WTC11 (cell line): ENCODE data around the gene ATG7. TPM values are rescaled to one million over a fixed set of nuclear protein-coding genes. Genes with fewer than 3 reads are reported as not detected.

Source experiments
- ATAC-seq: fragments of 200-7000 bp; cut with Tn5 transposase; 2 replicates; pipeline ENCODE4 v1.10.0; 2021; ENCODE audit warnings: mild to moderate bottlenecking, moderate library complexity
- CTCF ChIA-PET: fragments of 300-600 bp; sonication (Branson Sonifier 250); formaldehyde crosslinking; loops from one replicate; lab custom pipeline; 2021; ENCODE audit warnings: antibody characterized with exemption; lab: Charles Lee
- POLR2A ChIA-PET: fragments of 350-600 bp; sonication (Branson Sonifier 250); formaldehyde crosslinking; loops from one replicate; lab custom pipeline; 2021; ENCODE audit warnings: antibody characterized with exemption; lab: Charles Lee
- DNase-seq: peaks from one replicate; pipeline ENCODE4 v3.0.0; 2021; ENCODE audit warnings: low spot score
- H3K27ac Mint-ChIP-seq: 2 replicates; pipeline ENCODE4 v1.8.0; 2021; ENCODE audit warnings: mixed read lengths
- H3K27me3 Mint-ChIP-seq: 2 replicates; pipeline ENCODE4 v1.8.0; 2021; ENCODE audit warnings: low read depth, mild to moderate bottlenecking, moderate library complexity, mixed read lengths
- H3K36me3 Mint-ChIP-seq: 2 replicates; pipeline ENCODE4 v1.8.0; 2021; ENCODE audit warnings: mixed read lengths
- H3K4me1 Mint-ChIP-seq: 2 replicates; pipeline ENCODE4 v1.8.0; 2022; ENCODE audit warnings: mixed read lengths
- H3K4me3 Mint-ChIP-seq: 2 replicates; pipeline ENCODE4 v1.8.0; 2021; ENCODE audit warnings: mild to moderate bottlenecking, moderate library complexity, mixed read lengths
- H3K9me3 Mint-ChIP-seq: 2 replicates; pipeline ENCODE4 v1.8.0; 2021; ENCODE audit warnings: mixed read lengths
- ATF2 ChIP-seq: sonication (generic); formaldehyde crosslinking; IDR thresholded peaks from 2 replicates; pipeline ENCODE4 v1.8.1; 2022; ENCODE audit warnings: low read depth, missing genetic modification reagents, borderline replicate concordance
- E2F1 ChIP-seq: sonication (generic); formaldehyde crosslinking; IDR thresholded peaks from 2 replicates; pipeline ENCODE4 v1.8.0; 2022; ENCODE audit warnings: mild to moderate bottlenecking, missing genetic modification reagents
- ERG ChIP-seq: fragments of 250-450 bp; sonication (Bioruptor Pico); IDR thresholded peaks from 2 replicates; pipeline ENCODE4 v1.8.0; 2021; ENCODE audit warnings: mild to moderate bottlenecking
- ESRRA ChIP-seq: sonication (generic); formaldehyde crosslinking; IDR thresholded peaks from 2 replicates; pipeline ENCODE4 v1.8.1; 2022; ENCODE audit warnings: mild to moderate bottlenecking, missing genetic modification reagents, borderline replicate concordance
- FOXP4 ChIP-seq: sonication (generic); formaldehyde crosslinking; IDR thresholded peaks from 2 replicates; pipeline ENCODE4 v1.8.0; 2022; ENCODE audit warnings: mild to moderate bottlenecking, missing genetic modification reagents
- IRF2 ChIP-seq: sonication (generic); formaldehyde crosslinking; IDR thresholded peaks from 2 replicates; pipeline ENCODE4 v1.8.0; 2022; ENCODE audit warnings: low read depth, missing genetic modification reagents, borderline replicate concordance
- JUN ChIP-seq: sonication (generic); formaldehyde crosslinking; IDR thresholded peaks from 2 replicates; pipeline ENCODE4 v1.8.0; 2023; ENCODE audit warnings: mild to moderate bottlenecking, missing genetic modification reagents
- NFE2L1 ChIP-seq: sonication (generic); formaldehyde crosslinking; IDR thresholded peaks from 2 replicates; pipeline ENCODE4 v1.8.1; 2023; ENCODE audit warnings: missing genetic modification reagents
- NR2C2 ChIP-seq: sonication (generic); formaldehyde crosslinking; IDR thresholded peaks from 2 replicates; pipeline ENCODE4 v1.8.0; 2022; ENCODE audit warnings: mild to moderate bottlenecking, missing genetic modification reagents
- RORB ChIP-seq: fragments of 250-450 bp; sonication (Bioruptor Pico); IDR thresholded peaks from 2 replicates; pipeline ENCODE4 v1.9.0; 2021; ENCODE audit warnings: mild to moderate bottlenecking
- SMAD3 ChIP-seq: sonication (generic); formaldehyde crosslinking; IDR thresholded peaks from 2 replicates; pipeline ENCODE4 v1.8.0; 2022; ENCODE audit warnings: missing genetic modification reagents, mild to moderate bottlenecking, borderline replicate concordance
- SOX15 ChIP-seq: fragments of 250-450 bp; sonication (Bioruptor Pico); IDR thresholded peaks from 2 replicates; pipeline ENCODE4 v1.9.0; 2021; ENCODE audit warnings: mild to moderate bottlenecking
- ZBTB21 ChIP-seq: sonication (generic); formaldehyde crosslinking; IDR thresholded peaks from 2 replicates; pipeline ENCODE4 v1.8.1; 2023; ENCODE audit warnings: mild to moderate bottlenecking, missing genetic modification reagents, borderline replicate concordance
- ZNF317 ChIP-seq: sonication (generic); formaldehyde crosslinking; IDR thresholded peaks from 2 replicates; pipeline ENCODE4 v1.8.1; 2023; ENCODE audit warnings: low read depth, mild to moderate bottlenecking, moderate library complexity, missing genetic modification reagents, borderline replicate concordance
- ZNF396 ChIP-seq: fragments of 250-450 bp; sonication (Bioruptor Pico); IDR thresholded peaks from 2 replicates; pipeline ENCODE4 v1.8.0; 2021; ENCODE audit warnings: mild to moderate bottlenecking, moderate library complexity, borderline replicate concordance
- total RNA-seq: library from RNA; stranded (reverse); gene quantifications from 3 replicates; pipeline ENCODE4 v1.2.3, GENCODE V29; 2021
- TF ChIP-seq, protein P1 (sequence below): sonication (generic); formaldehyde crosslinking; IDR thresholded peaks from 2 replicates; pipeline ENCODE4 v1.8.1; 2023; ENCODE audit warnings: mild to moderate bottlenecking, missing genetic modification reagents
- TF ChIP-seq, protein P2 (sequence below): fragments of 250-450 bp; sonication (Bioruptor Pico); IDR thresholded peaks from 2 replicates; pipeline ENCODE4 v2.1.2; 2022; ENCODE audit warnings: mild to moderate bottlenecking, moderate library complexity
- TF ChIP-seq, protein P3 (sequence below): sonication (generic); formaldehyde crosslinking; IDR thresholded peaks from 2 replicates; pipeline ENCODE4 v1.8.1; 2023; ENCODE audit warnings: mild to moderate bottlenecking, missing genetic modification reagents
- TF ChIP-seq, protein P4 (sequence below): fragments of 250-450 bp; sonication (Bioruptor Pico); IDR thresholded peaks from 2 replicates; pipeline ENCODE4 v1.9.0; 2021; ENCODE audit warnings: mild to moderate bottlenecking

ATG7 gene
- total RNA-seq, 1 experiment from 2014 or later, result 17.5 TPM

GRCh38 chr3:11558411-11558903 is 286.3 kb downstream of the ATG7 start (continued):
- TF ChIP-seq, protein P1, sequence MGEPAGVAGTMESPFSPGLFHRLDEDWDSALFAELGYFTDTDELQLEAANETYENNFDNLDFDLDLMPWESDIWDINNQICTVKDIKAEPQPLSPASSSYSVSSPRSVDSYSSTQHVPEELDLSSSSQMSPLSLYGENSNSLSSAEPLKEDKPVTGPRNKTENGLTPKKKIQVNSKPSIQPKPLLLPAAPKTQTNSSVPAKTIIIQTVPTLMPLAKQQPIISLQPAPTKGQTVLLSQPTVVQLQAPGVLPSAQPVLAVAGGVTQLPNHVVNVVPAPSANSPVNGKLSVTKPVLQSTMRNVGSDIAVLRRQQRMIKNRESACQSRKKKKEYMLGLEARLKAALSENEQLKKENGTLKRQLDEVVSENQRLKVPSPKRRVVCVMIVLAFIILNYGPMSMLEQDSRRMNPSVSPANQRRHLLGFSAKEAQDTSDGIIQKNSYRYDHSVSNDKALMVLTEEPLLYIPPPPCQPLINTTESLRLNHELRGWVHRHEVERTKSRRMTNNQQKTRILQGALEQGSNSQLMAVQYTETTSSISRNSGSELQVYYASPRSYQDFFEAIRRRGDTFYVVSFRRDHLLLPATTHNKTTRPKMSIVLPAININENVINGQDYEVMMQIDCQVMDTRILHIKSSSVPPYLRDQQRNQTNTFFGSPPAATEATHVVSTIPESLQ (CRISPR knock-in tag), result no peak
- TF ChIP-seq, protein P2, sequence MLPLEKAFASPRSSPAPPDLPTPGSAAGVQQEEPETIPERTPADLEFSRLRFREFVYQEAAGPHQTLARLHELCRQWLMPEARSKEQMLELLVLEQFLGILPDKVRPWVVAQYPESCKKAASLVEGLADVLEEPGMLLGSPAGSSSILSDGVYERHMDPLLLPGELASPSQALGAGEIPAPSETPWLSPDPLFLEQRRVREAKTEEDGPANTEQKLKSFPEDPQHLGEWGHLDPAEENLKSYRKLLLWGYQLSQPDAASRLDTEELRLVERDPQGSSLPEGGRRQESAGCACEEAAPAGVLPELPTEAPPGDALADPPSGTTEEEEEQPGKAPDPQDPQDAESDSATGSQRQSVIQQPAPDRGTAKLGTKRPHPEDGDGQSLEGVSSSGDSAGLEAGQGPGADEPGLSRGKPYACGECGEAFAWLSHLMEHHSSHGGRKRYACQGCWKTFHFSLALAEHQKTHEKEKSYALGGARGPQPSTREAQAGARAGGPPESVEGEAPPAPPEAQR, result no peak
- TF ChIP-seq NFE2L1 (CRISPR knock-in tag) (no peak), E2F1 (CRISPR knock-in tag) (no peak), IRF2 (CRISPR knock-in tag) (no peak), RORB (CRISPR knock-in tag) (no peak), ERG (CRISPR knock-in tag) (no peak), JUN (no peak), NR2C2 (no peak), ZNF317 (CRISPR knock-in tag) (no peak), SOX15 (no peak)
- TF ChIP-seq, protein P3, sequence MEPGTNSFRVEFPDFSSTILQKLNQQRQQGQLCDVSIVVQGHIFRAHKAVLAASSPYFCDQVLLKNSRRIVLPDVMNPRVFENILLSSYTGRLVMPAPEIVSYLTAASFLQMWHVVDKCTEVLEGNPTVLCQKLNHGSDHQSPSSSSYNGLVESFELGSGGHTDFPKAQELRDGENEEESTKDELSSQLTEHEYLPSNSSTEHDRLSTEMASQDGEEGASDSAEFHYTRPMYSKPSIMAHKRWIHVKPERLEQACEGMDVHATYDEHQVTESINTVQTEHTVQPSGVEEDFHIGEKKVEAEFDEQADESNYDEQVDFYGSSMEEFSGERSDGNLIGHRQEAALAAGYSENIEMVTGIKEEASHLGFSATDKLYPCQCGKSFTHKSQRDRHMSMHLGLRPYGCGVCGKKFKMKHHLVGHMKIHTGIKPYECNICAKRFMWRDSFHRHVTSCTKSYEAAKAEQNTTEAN, result no peak
- TF ChIP-seq, protein P4, sequence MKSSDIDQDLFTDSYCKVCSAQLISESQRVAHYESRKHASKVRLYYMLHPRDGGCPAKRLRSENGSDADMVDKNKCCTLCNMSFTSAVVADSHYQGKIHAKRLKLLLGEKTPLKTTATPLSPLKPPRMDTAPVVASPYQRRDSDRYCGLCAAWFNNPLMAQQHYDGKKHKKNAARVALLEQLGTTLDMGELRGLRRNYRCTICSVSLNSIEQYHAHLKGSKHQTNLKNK (CRISPR knock-in tag), result no peak

DNA sequence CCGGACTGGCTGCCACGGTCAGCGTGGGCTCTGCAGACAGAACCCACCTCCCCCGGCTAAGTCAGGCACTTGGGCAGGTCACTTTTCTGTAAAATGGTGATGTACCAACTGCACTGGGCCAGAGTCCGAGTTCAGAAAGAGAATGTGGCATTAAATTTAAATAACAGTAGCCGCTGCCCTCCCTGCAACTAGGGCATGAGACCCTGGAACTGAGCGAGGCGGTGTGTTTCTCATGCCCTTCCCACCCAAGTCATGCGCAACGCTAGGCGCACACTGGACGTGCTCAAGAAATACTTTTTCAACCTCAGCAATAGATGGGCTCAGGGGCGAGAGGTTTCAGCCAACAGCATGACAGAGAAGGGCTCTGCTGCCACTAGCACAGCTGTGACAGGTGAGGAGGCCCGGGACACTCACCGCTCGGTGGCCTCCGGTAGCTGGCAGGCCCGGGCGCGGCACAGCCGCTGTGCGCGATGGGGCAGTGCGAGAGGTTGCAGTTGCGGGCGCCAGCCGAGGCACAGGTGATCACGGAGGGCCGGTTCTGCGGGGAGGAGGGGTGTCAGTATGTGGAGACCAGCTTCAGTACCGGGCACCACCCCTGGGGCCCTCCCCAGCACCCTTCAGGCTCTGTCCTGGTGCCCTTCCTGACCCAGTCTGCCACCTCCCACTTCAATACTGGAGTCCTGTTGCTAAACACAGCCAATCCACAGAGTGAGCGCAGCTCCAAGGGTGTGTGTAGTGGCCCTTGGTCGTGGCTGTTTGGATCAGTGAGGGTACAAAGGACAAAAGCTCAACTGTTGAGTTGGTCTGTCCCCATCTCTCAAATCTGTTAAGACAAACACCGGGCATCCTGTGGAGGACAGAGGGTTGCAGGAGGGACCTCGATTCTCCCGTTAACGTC is 287.0 kb downstream of the ATG7 start:
- no peak; the same call in 1 of the 2 replicates for ATAC-seq
- TF ChIP-seq SMAD3 (CRISPR knock-in tag) (no peak), FOXP4 (no peak), ESRRA (CRISPR knock-in tag) (no peak), ZNF396 (no peak), ZBTB21 (no peak), ATF2 (CRISPR knock-in tag) (no peak)
- TF ChIP-seq, protein P2, result no peak
- TF ChIP-seq, protein P1 (CRISPR knock-in tag), result no peak

More for the DNA sequence above, 287.0 kb downstream of the ATG7 start:
- peak overlapping the region; percentile 65 for H3K27ac Mint-ChIP-seq
- ChIA-PET POLR2A (no interaction called here), CTCF (no interaction called here)
- H3K9me3 Mint-ChIP-seq, result no peaks in the 10 kb centered on the region
- H3K27me3 Mint-ChIP-seq, result no peaks in the 10 kb centered on the region
- DNase-seq, result no peak
- H3K4me1 Mint-ChIP-seq, result peaks cover 9% of the 10 kb centered on the region
- peaks cover 21% of the 10 kb centered on the region; the same call in 1 of the 2 replicates for H3K36me3 Mint-ChIP-seq
- H3K4me3 Mint-ChIP-seq, result no peak overlapping the region
